GM18517 (cell line): ENCODE measurements around the gene L3MBTL4.

ENCODE experiments used
- ATAC-seq: cut with Tn5 transposase; IDR thresholded peaks from one replicate; pipeline ENCODE4 v1.9.1; 2021; ENCODE audit warnings: mild to moderate bottlenecking, moderate library complexity; ENCODE audit not compliant: unreplicated experiment

Gene L3MBTL4

DNA sequence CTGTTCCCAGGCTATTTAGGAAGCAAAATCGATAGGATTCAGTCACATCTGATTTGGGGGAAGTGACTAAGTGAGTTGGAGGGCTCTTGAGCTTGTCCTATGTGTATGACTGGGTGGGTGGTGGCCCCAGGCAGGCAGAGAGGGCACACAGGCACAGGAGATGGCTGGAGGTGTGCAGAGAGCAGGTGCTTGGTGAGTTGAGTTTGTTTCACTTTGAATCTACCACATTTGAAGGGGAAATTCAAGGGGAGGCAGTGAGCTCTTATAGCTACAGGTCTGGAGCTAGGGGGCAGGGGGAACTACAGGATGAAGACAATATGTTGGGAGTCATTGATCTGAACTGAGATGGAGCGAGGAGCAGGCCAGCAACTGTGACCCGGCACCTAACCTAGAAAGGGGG, 476.9 kb downstream of the L3MBTL4 start:
- no peak for ATAC-seq

DNA sequence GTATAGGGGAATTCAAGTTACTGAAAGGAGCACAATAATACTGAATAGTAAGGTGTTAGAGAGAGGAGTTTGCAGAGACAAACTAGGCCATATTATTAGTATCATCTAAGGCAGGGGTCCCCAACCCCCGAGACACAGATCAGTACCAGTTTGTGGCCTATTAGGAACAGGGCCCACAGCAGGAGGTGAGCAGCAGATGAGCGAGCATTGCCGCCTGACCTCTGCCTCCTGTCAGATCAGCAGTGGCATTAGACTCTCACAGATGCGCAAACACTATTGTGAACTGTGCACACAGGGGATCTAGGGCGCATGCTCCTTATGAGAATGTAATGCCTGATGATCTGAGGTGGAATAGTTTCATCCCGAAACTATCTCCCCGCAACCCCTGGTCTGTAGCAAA, 477.6 kb downstream of the L3MBTL4 start:
- no peak for ATAC-seq

DNA sequence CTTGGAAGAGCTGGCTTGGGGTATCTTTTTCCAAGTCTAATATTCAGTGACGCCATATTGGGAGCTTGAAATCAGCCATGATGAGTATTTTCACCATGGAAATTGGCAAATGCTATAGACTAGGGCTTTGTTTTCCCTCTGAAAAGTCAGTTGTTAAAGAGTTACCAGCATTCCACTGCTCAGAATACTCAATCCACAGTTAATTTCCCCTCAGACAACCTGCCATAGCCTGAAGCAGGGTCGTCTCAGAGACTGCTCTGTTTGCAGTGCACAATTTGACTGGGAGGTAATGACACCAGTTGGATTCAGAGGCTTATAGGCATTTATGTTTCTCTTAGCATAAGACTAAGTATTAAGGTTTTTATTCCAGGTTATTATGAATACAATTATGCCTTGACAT, 483.9 kb downstream of the L3MBTL4 start:
- ATAC-seq = no peak

DNA sequence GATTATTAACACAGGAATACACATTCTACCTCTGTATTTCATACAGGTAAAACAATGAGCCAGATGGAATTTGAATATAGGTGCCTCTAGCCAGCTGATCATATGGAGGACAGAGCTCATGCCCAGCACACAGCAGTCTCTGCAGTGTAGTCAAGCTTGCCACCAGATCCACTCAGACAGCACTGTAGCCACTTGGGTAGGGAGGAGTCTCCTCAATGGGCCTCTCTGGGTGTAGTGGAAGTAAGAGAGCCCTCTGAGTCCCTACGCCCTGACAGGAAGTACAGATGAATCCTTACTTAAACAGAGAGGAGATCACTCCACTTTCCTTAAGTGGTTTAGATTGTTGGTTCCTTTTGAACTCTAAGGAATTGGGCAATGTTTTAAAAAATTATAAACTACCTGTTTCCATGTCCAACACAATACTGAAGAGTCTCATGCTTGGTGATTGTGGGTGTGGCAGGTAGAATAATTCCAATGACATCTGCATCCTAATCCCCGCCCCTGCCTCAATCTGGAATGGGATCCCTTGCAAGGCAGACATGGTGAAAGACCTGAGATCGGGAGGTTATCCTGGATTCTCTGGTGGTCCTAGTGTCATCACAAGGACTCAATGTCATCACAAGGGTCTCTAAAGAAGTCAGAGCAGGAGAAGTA, 496.4 kb downstream of the L3MBTL4 start:
- ATAC-seq = no peak

DNA sequence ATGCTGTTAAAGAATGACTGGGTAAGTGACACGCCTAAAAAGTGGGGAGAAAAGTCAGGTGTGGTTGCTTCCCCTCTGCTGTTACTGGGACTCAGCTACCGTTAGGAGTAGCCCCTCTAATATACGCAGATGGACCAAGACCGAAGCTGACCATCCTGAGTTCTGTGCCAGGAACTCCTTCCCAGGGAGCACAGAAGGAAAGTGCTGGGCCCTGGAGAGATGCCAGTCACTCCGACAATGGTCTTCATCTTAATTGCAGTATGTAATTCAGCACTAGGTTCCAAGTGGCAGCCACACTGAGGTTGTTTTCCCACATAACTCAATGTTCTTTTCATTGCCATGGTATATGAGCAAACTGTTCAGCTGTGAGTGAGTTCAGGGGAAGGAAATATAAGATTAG, 499.8 kb downstream of the L3MBTL4 start:
- no peak for ATAC-seq

DNA sequence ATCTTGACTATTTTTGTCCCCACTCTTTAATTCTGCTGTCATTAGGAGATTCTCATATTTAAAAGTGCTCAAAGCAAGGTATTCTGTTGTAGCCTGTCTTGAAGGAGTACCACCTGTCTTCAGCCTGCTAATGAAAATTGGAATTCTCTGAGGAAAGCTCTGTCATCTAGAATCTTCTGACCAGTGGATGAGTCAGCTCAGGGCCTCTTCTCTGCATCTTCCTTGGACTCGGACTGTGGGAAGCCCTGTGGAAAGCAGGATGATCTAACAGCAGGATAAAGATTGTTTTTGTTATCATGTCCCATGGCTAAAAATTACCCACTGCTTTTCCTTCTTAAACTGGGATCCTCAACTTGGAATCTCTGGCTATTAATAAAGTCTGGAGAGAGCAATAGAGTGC, 500.7 kb downstream of the L3MBTL4 start:
- ATAC-seq = no peak

DNA sequence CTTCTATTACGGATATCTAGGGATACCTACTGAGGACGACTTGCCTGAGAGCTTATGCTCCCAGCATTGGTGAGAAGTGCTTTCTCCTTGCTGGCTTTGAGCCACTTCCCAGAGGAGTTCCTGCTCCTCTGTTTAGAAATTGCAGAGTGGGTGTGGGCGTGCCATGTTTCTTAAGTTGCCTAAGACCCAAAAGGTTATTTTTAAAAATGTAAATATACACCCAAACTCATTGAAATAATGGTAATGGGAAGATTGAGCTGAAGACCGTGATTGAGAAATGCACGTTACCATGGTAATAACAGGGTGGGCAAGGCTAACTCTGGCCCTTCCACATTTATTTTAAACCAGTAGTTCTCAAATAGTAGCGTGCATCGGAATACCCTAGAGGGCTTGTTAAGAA, 502.1 kb downstream of the L3MBTL4 start:
- ATAC-seq = no peak

DNA sequence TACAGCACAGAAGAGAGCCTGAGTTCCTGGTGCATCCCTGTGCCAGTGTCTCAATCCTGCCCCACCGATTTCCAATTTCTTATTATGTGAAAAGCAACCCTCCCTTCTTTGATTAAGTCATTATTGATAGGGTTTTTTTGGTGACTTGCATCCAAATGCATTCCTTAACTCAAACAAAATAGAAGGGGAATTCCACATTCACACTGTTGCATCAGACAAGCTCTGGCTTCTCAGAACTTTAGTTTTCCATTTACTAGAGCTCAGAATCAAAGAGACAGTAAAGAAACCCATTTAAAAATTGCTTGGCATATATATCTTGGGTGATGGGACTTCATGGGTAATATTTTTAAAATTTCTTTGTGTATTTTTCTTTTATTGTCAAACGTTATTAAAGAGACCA, 505.6 kb downstream of the L3MBTL4 start:
- ATAC-seq = no peak
